ENCODE measurements around the gene STAM2.
"Not testable (repeated sequence)": the region's sequence is repeated elsewhere in the genome, so short reads cannot be mapped to it uniquely, and the experiment has no call there.

Gene STAM2

DNA sequence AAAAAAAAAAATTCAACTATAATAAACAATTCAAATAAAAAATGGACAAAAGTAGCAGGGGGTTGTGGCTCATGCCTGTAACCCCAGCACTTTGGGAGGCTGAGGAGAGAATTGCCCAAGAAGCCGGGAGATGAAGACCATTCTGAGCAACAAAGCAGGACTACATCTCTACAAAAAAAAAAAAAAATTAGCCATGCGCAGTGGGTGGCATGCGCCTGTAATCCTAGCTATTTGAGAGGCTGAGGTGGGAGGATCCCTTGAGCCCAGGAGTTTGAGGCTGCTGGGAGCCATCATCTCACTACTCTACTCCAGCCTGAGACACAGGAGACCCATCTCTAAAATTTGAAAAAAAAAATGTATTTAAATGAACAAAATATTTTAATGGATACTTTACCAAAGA is 72.3 kb downstream of the STAM2 start:
- DNase-seq = no peak

GRCh38 chr2:152100961-152101360 is 74.6 kb downstream of the STAM2 start:
- no peak for DNase-seq

- peak; percentile 4 for DNase-seq
Observed at GRCh38 chr2:152099367-152100050, 76.1 kb downstream of the STAM2 start.

DNA sequence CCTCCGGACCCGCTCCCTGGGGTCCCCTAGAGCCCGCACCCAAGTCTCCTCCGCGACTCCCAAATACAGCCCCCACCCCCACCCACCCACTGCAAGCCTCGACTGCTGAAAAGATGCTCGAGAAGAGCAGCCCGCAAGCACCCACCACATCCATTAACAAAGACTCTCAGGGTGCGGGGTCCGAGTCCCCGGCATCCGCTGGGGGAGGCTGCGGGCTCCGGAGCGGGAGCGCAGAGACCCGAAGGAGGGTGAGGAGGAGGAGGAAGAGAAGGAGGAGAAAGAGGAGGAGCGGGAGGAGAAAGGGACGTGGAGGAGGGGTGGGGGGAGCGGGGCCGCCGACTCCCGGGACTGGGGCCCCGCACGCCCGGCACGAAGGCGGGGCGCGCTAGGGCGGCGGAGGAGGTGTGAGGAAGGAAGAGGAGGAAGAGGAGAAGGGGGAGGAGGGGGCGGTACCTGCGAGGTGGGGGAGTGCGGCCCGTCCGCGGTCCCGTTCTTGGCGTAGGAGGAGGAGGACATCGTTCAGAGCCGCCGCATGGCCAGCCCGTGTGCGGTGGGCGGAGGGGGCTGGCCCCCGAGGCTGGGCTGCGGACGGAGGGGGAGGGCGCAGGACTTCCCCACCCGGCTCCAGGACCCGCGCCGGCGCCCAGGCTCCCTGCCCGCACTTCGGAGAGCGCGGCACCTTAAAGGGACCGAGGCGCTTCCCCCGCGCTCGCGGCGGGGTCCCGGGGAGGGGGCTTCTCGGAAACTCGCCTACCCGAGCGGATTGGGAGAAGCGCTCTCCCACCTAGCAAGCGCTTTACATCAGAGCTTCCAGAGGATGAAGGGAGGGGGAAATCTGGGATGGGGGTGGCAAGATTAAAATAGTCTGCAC is 76.8 kb downstream of the STAM2 start, which contains the start of gene CACNB4:
CACNB4 (minus strand) TSS at position 549 of the 871 bp plus-strand sequence.
- DNase-seq = no peak

- no peak for DNase-seq
Observed at GRCh38 chr2:152097801-152098495, 77.6 kb downstream of the STAM2 start.

- DNase-seq = peak; percentile 19
Observed at GRCh38 chr2:152097290-152097800, 78.2 kb downstream of the STAM2 start.

DNA sequence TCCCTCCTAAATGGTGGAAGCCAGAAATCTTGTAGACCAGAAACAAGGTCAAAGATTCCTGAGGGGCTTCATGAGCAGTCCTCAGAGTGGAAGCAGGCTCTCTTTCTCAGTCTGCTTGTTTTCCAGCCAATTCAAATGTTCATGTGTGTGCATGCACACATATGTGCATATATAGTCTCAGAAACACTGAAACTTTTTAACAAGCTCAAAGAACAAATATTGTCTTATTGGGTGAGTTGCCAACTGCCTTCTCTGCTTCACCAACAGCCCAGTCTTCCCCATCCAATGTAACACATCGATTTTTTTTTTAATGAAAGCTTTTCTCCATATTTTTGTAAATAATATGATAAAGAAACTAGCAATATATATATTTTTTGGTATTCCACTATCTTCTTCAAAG is 80.4 kb downstream of the STAM2 start:
- DNase-seq = no peak

DNA sequence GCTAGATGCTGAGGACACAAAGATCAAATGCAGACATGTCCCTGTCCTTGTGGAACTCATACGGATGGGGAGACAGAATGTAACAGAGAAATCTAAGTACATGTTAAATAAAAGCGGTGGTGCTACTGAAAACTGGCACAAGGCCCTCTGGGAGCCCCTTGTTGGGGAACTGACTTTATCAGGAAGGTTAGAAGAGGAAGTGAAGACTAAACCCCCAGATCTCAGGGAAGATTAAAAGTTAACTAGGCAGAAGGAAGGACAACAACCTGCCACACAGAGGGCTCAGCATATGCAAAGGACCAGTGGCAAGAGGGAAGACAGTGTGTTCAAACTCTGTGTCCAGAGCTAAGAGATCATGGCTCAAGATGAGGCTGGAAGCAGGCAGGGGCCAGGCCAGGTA is 81.5 kb downstream of the STAM2 start:
- no peak for DNase-seq

- DNase-seq = peak; percentile 10
Observed at GRCh38 chr2:152093464-152093863, 82.1 kb downstream of the STAM2 start.

GRCh38 chr2:152092095-152092494 is 83.5 kb downstream of the STAM2 start:
- no peak for DNase-seq

DNA sequence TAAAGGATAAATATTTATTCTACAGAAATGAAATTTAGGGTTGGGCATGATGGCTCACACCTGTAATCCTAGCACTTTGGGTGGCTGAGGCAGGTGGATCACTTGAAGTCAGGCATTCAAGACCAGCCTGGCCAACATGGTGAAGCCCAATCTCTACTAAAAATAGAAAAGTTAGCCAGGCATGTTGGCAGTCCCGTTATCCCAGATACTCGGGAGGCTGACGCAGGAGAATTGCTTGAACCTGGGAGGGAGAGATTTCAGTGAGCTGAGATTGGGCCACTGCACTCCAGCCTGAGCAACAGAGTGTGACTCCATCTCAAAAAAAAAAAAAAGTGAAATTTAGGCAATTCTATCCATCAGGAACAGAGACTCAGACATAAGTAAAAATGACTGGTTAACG is 84.8 kb downstream of the STAM2 start:
- DNase-seq = not testable (repeated sequence)

DNA sequence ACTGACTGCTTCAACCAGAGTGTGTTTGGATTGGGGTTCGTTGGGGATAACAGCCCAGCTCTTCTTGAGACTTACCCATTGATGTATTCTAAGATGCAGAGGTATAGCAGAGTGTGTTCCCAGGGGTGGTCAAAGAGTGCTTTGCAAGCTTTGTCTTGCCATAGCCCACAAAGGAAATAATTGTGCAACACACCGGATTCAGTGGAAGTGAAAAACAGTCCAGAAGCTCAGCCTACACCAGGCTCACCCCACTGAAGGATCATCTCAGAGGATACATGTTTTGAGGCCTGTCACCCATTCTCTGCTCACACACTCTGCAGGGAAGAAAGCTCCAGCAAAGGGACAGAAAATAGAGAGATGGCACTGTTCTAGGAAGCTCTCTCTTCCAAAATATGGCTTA is 86.3 kb downstream of the STAM2 start:
- no peak for DNase-seq

DNA sequence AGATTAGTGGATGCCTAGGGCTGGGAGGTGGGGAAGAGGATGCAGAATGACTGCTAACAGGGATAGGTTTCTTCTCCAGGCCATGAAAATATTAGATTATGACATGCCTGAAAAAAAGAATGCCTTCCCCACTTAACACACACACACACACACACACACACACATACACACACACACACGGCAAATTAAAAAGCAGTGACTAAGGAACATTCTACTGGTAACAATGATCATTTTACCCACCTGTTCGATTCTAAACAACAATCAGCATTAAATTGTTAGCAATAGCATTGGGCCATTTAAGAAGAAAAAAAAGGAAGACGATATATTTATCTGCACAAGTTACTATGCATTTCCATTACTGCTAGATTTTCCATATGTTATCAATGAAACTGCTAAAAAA is 87.6 kb downstream of the STAM2 start:
- no peak for DNase-seq

DNA sequence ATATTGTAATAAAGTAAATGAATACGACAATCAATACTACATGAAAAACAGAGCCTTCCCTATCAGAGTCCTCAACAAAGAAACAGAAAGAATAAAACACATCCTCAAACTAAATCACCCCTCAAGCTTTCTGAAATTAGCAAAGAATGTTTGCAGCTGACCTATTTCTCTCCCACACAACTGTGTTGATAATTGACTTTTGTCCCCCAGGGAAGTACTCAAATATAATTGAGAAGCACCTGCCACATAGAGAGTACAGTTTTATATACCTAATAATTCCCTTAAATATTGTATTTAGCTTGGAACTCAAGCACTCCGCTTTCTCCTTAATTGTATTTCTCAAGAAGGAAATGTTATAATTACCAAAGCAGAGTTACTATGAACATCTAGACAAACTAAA is 89.3 kb downstream of the STAM2 start:
- DNase-seq = no peak

- DNase-seq = no peak
Observed at GRCh38 chr2:152084076-152084475, 91.5 kb downstream of the STAM2 start.

DNA sequence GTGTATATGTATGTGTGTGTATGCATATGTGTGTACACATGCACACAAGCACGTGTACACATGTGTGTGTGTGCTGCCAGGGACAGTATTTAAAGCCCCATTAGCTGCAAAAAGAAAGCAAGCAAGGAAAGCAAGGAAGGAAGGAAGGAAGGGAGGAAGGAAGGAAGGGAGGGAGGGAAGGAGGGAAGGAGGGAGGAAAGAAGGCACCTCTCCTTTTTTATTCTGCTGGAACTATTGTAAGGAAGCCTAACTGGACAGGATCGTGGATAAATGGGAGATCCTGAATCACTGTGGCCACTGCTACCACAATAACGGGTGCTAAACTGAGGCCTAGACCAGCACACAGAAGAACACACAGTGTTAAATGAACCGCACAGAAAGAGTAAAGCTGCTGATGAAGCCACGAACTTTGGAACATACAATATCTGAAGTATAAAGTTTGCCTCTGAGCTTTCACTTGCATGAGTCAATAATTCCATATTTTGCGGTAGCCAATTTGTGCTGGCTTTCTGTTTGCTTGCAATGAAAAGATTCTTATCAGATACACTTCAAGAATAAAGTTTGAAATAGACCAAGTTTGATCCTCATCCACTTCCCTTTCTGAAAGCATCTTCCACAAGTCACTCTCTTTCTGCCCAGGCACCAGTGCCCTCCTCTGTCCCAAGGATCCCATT is 92.2 kb downstream of the STAM2 start:
- DNase-seq = no peak

DNA sequence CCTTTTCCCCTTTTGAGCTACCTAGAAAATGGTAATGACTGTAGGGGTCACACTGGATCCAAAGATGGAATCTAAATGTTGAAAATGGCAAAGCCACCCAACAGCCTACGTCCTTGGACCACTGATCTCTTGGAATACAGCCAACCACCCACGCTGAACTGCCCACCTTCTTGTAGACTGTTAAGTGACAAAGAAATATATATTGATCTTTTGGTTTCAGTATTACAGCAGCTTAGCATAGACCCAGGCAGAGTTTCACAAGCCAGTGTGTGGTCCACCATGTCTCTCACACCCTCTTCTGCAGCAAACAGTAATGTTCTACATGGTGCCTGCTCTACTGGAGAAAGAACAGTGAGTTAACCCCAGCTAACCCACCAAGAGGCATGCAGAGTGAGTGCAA is 96.9 kb downstream of the STAM2 start:
- DNase-seq = no peak

DNA sequence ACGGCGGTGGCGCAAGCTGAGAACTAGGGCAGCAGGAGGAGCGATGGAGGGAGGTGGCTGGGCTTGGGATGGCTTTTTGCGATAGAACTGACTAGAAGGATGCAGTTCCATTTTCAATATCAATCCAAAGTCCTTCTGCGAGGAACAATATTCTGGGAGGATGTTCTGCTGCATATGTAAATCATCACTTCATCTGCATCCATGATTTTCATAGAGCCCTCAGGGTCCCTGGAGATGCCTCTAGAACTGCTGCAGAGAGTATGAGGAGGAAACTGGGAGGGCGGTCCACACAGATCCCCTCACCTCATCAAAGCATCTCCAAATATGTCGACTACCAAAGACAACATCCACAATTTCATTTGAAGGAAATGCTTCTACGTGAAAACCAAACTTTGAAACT is 97.5 kb downstream of the STAM2 start:
- no peak for DNase-seq

DNA sequence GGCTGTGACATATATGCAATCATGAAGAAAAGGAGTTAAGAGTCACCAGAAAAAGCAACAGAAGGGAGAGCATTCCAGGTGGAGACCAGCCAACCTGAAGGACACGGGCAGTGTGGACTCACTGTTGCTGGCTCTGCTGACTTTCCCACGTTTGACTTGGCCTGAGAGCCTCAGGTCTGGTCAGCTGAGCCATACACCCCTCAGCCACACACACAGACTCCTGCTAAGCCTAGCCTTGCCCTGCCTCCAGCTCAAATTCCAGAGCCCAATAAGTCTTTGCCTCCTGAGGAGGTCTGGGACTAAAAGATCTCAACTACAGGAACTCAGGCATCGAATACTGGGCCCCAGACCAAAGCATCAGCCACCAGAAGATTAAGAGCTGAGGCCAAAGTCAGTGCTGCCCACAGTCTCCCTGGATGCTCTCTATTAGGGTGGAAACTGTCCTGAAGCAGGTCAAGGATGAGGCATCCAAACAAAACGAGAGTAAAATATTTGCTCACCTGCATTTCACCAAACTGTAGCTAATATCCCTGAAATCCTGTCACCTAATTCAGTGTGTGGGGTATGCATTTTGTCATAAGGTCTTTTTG is 100.0 kb downstream of the STAM2 start:
- DNase-seq = no peak

GRCh38 chr2:152072011-152072410 is 103.6 kb downstream of the STAM2 start:
- no peak for DNase-seq

- DNase-seq = no peak
Observed at GRCh38 chr2:152071518-152071917, 104.0 kb downstream of the STAM2 start.

- DNase-seq = no peak
Observed at GRCh38 chr2:152071092-152071491, 104.5 kb downstream of the STAM2 start.

All from fibroblast of upper back skin (primary cell).